ENCODE measurements around the gene SHH.

SHH gene

DNA sequence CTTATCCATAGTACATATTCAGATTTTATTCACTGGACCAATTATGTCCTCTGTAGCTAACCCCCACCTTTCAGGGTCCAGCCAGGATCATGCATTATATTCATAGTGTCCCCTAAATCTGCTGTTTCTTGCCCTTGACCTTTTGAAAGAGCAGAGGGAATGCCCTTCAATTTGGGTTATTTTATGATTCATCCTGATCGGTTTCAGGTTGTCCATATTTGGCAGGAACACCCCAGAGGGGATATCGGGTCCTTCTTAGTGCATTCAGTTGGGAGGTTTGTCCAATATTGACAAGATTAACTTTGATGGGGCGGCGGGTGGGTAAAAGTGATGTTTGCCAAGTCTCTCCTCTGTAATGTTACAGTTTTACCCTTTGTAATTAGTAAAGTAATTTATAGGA is 60.9 kb downstream of the SHH start:
- TF ChIP-seq, protein P1, sequence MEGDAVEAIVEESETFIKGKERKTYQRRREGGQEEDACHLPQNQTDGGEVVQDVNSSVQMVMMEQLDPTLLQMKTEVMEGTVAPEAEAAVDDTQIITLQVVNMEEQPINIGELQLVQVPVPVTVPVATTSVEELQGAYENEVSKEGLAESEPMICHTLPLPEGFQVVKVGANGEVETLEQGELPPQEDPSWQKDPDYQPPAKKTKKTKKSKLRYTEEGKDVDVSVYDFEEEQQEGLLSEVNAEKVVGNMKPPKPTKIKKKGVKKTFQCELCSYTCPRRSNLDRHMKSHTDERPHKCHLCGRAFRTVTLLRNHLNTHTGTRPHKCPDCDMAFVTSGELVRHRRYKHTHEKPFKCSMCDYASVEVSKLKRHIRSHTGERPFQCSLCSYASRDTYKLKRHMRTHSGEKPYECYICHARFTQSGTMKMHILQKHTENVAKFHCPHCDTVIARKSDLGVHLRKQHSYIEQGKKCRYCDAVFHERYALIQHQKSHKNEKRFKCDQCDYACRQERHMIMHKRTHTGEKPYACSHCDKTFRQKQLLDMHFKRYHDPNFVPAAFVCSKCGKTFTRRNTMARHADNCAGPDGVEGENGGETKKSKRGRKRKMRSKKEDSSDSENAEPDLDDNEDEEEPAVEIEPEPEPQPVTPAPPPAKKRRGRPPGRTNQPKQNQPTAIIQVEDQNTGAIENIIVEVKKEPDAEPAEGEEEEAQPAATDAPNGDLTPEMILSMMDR (IDR thresholded peaks at IDR 0.05; ENCODE audit: low read depth, low read length) = no peak
- no peak overlapping the region for H3K4me3 ChIP-seq (ENCODE audit: low read depth, low read length)
- in situ Hi-C loops (cut with HindIII; ENCODE audit: low sequenced_read_pairs) = no loop called here
- DNase-seq (ENCODE audit: low read depth, low spot score) = no peak

DNA sequence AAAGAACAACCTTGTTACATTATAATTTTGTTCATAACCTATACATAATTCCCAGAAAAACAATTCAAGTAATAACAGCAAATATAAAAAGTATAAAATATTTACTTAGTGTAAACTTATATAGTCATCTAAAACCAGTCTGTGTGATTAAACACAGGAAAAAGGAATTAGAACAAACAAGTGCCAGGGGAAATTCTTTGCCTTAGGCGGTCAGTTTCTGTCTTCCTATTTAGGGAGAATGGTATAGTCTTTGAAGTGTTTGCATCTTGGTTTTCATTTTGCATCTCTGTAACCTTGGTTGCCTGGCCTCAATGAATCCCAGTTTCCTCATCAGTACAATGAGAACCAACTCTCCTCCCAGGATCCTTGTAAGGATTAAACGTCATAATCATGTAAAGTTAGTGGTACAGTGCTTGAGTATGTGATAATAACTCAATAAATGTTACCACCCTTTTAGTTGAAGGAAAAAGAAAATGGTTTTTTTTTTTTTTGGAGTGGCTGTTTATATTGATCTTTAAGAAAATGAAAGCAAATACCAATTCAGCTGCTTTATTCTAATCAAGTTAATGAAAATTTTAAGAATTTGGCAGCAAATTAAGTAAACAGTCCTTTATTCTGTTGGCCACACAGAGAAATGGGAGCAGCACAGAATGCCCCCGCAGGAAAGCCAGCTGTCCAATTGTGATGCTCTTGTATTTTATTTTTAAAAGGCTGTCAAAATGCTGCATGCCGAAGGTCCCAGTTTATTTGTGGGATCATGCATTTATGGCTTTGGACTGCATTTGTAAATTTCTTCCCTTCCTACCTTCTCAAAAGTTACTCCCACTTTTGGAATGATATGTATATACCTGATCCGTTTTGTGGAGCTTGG is 61.8 kb downstream of the SHH start:
- no peak for DNase-seq (ENCODE audit: low read depth, low spot score)
- TF ChIP-seq, protein P1 (IDR thresholded peaks at IDR 0.05; ENCODE audit: low read depth, low read length) = no peak
- H3K4me3 ChIP-seq (ENCODE audit: low read depth, low read length) = no peak overlapping the region
- in situ Hi-C loops (cut with HindIII; ENCODE audit: low sequenced_read_pairs) = no loop called here
